Osteocyte (in vitro differentiated cells): Measurements from ENCODE around the gene CCDC124. TPM values are rescaled to one million over a fixed set of nuclear protein-coding genes. Genes with fewer than 3 reads are reported as not detected.

Experiments used
- DNase-seq: peaks from one replicate; pipeline ENCODE4 v3.0.0; 2021; ENCODE audit warnings: mixed read lengths; ENCODE audit not compliant: unreplicated experiment; ENCODE audit errors: extremely low spot score
- H3K27ac Mint-ChIP-seq: one replicate; pipeline ENCODE4 v1.8.0; 2021; ENCODE audit warnings: mild to moderate bottlenecking, mixed read lengths; ENCODE audit not compliant: unreplicated experiment
- H3K27me3 Mint-ChIP-seq: one replicate; pipeline ENCODE4 v1.8.0; 2021; ENCODE audit warnings: mixed read lengths; ENCODE audit not compliant: unreplicated experiment
- H3K36me3 Mint-ChIP-seq: one replicate; pipeline ENCODE4 v1.8.0; 2021; ENCODE audit warnings: mixed read lengths; ENCODE audit not compliant: unreplicated experiment
- H3K4me1 Mint-ChIP-seq: one replicate; pipeline ENCODE4 v1.8.0; 2021; ENCODE audit warnings: mixed read lengths; ENCODE audit not compliant: unreplicated experiment
- H3K4me3 Mint-ChIP-seq: one replicate; pipeline ENCODE4 v1.8.0; 2021; ENCODE audit warnings: mild to moderate bottlenecking, moderate library complexity, mixed read lengths; ENCODE audit not compliant: unreplicated experiment
- H3K9me3 Mint-ChIP-seq: one replicate; pipeline ENCODE4 v1.8.0; 2021; ENCODE audit warnings: mixed read lengths; ENCODE audit not compliant: unreplicated experiment
- total RNA-seq: library from RNA; stranded (reverse); gene quantifications from 2 replicates; pipeline ENCODE4 v1.2.1, GENCODE V29; 2021
- TF ChIP-seq, protein P1 (sequence below): fragments of 200-600 bp; sonication (generic); IDR thresholded peaks from 2 replicates; pipeline ENCODE4 v1.5.0; 2021; ENCODE audit warnings: antibody characterized with exemption, mild to moderate bottlenecking, moderate library complexity

The CCDC124 gene
- total RNA-seq, 1 donor from 2014 or later = 81.9 TPM

DNA sequence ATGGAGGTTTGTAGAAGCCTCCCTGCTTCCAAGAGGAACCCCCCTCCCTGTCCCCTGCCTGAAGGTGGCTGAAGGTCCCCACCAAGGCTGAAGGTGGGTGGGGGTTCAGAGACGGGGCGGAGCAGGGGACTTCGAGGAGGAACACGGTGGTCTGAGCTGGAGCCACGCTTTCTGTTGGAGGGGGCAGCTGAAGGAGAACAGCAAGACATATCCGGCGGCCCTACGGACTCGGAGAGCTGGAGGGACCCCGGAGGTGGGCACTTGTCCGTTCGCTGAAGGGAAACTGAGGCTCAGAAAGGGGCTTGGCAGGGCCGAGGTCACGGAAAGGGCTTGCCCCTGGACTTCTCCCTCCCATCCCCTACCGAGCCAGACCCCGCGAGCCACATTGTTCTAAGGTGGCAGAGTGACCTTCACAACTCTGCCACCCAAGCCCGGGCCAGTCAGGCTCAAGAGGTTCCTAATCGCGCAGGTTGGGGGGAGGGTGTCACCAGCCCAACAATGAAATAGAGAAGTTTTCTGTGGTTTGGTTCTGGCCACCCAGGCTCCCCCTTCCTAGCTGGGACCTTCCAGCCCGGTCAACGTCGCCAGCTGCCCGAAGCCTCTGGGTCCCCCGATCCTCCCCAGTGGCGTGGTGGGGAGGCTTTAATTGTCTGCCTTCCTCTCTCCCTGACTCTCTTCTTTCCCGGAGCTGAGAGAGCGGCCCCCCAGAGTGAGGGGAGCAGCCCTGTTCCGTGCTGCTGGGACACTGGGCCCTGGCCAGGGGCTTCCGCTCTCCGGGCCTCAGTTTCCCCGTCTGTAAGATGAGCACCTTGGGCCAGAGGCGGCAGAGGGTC, 18.6 kb downstream of the CCDC124 start:
- no peak for DNase-seq
- H3K27me3 Mint-ChIP-seq = peaks cover 53% of the 10 kb centered on the region
- TF ChIP-seq, protein P1, sequence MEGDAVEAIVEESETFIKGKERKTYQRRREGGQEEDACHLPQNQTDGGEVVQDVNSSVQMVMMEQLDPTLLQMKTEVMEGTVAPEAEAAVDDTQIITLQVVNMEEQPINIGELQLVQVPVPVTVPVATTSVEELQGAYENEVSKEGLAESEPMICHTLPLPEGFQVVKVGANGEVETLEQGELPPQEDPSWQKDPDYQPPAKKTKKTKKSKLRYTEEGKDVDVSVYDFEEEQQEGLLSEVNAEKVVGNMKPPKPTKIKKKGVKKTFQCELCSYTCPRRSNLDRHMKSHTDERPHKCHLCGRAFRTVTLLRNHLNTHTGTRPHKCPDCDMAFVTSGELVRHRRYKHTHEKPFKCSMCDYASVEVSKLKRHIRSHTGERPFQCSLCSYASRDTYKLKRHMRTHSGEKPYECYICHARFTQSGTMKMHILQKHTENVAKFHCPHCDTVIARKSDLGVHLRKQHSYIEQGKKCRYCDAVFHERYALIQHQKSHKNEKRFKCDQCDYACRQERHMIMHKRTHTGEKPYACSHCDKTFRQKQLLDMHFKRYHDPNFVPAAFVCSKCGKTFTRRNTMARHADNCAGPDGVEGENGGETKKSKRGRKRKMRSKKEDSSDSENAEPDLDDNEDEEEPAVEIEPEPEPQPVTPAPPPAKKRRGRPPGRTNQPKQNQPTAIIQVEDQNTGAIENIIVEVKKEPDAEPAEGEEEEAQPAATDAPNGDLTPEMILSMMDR = no peak
- H3K36me3 Mint-ChIP-seq = no peaks in the 10 kb centered on the region
- H3K4me3 Mint-ChIP-seq = no peak overlapping the region
- no peaks in the 10 kb centered on the region for H3K9me3 Mint-ChIP-seq
- H3K27ac Mint-ChIP-seq = no peak overlapping the region
- peaks cover 35% of the 10 kb centered on the region for H3K4me1 Mint-ChIP-seq

DNA sequence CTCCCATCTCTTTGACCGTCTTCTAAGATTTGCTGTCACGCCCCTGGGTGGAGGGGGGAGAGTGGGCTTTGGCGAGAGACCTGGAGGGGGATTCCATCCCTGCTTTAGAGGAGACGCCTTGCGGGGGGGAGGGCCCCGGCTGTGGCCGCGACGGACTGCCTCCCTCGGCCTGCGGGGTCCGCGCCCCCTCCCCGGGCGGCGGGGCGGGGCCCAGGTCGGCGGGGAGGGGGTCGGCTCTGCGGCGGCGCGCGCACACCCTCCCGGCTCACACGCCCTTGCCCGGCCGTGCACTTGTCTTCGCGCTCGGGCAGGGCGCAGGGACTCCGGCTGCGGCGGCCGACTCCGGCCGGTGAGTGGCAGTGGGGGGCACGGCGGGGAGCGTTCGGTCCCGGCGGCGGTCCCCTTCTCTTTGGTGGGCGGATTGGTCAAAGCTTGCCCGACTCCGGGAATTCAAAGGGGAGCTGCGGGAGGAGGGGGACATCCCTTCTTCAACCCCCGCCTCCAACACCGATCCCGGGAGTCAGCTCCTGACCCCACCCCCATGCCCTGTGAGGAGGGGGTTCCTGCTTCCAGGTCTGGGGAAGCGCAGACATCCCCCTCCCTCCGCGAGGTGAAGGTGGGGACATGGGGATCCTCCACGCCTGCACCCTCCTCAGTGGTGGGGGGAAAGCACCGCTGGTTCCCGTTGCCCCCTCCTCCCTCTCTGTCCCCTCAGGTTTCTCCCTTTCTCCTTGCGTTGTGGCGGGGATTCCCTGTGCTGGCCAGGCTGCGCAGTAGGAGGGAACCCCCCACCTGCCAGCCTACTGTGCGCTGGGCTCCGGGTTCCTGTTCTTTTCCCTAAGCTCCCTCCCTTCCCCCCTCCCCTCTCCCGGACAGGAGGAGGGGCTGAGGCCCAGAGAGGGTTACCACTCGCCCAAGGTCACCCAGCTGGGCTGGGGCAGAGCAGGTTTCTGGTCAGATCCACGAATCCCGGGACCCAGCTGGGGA, 19.5 kb downstream of the CCDC124 start:
- TF ChIP-seq, protein P1 = no peak
- H3K4me1 Mint-ChIP-seq = peaks cover 31% of the 10 kb centered on the region
- H3K4me3 Mint-ChIP-seq = no peak overlapping the region
- H3K36me3 Mint-ChIP-seq = no peaks in the 10 kb centered on the region
- peaks cover 60% of the 10 kb centered on the region for H3K27me3 Mint-ChIP-seq
- DNase-seq = no peak
- H3K9me3 Mint-ChIP-seq = no peaks in the 10 kb centered on the region
- no peak overlapping the region for H3K27ac Mint-ChIP-seq

DNA sequence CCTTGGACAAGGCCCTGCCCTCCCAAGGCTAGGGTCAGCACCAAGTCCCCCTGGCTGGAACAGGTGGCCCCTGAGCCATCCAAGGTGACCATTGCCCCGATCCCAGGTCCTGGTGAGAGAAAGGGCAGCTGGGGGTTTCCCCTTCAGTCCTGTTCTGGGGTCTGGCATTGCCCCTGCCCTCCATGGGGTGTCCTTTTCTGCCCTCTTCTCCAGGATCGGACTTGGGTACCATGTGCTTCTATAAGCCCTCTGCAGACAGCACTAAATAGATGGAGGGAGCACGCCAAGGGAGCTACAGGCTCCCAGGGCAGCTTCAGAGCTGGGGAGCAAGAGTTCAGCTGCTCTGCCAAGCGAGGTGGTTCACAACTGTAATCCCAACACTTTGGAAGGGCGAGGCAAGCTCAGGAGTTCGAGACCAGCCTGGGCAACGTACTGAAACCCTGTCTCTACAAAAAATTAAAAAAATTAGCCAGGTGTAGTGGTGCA, 20.5 kb downstream of the CCDC124 start:
- DNase-seq = no peak

DNA sequence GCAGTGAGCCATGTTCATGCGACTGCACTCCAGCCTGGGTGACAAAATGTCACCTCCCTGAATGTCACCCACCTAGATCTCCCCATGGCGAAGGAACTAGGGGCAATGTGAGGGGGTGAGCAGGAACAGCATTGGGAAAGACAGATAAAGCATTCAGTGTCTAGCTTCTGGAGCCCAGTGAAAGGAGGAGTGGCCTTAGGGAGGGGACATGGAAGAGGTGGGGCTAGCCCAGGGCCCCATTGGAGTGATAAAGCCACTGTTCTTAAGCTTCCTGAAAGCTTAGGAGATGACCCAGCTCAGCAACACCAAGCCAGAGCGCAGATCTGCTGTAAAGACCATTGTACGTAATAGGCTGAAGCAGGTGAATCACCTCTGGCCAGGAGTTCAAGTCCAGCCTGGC, 21.1 kb downstream of the CCDC124 start:
- no peak overlapping the region for H3K4me3 Mint-ChIP-seq
- no peak overlapping the region for H3K27ac Mint-ChIP-seq
- no peaks in the 10 kb centered on the region for H3K36me3 Mint-ChIP-seq
- H3K4me1 Mint-ChIP-seq = peaks cover 25% of the 10 kb centered on the region
- H3K9me3 Mint-ChIP-seq = no peaks in the 10 kb centered on the region
- TF ChIP-seq, protein P1 = no peak
- DNase-seq = no peak
- H3K27me3 Mint-ChIP-seq = peaks cover 69% of the 10 kb centered on the region

More for the DNA sequence above, 20.5 kb downstream of the CCDC124 start:
- Mint-ChIP-seq H3K36me3 (no peaks in the 10 kb centered on the region), H3K27me3 (peaks cover 69% of the 10 kb centered on the region), H3K4me1 (peaks cover 29% of the 10 kb centered on the region), H3K9me3 (no peaks in the 10 kb centered on the region), H3K27ac (no peak overlapping the region), H3K4me3 (no peak overlapping the region)
- TF ChIP-seq, protein P1 = no peak
